Mesenteric fat pad (tissue), 1 donor: ENCODE data around the gene NCEH1. TPM values are rescaled to one million over a fixed set of nuclear protein-coding genes. Genes with fewer than 3 reads are reported as not detected.

ENCODE experiments used
- DNase-seq: peaks from one replicate; pipeline ENCODE4 v3.0.0-alpha.2; 2020; ENCODE audit warnings: low spot score
- total RNA-seq: library from RNA; stranded (reverse); fragmentation: NEBNext Ultra II Directional; extraction: Animal tissue kit (Norgen Biotek cat#: 25700); gene quantifications from one replicate; pipeline ENCODE4 v1.2.1, GENCODE V29; 2021
- donor health status: DM: yes; HTN: yes; CAD: no.

The NCEH1 gene
- total RNA-seq, 1 donor from 2014 or later: 17.8 TPM

DNA sequence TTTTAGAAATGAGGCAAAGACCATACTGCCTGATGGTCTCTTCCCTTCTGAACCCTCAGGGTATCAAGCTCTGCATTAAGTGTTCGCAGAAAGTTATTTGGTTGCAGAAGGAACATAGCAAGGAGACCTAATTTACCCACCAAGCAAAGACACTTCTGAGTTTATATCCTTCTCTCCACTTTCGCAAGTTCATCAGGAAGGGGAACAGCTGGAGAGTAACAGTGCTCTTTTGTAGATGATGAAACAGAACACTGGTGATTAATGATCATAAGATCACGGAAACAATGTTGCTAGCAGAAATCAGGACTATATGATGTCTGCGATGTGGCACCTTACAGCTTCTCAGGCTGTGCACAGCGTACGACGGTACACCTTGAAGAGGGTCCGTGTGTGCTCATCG lies 62.1 kb downstream of the NCEH1 start:
- no peak for DNase-seq

DNA sequence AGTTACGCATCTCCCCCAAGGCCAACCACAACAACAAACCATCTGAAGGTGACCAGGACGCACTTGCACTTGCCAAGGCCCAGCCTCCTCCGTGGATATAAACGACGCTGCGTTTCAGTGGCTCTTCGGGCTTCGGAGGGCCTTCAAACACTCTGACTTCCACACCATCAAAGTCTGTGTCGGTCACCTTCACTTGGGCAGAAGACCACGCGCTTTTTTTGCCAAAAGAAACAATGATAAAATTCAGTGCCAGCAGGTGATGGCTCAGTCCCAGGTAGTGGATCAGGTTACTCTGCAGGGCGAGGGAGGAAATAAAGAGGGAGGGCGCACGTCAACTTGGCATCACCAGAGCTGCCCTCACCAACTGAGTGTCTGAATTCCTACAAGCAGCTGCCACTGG lies 63.0 kb downstream of the NCEH1 start:
- no peak for DNase-seq

DNA sequence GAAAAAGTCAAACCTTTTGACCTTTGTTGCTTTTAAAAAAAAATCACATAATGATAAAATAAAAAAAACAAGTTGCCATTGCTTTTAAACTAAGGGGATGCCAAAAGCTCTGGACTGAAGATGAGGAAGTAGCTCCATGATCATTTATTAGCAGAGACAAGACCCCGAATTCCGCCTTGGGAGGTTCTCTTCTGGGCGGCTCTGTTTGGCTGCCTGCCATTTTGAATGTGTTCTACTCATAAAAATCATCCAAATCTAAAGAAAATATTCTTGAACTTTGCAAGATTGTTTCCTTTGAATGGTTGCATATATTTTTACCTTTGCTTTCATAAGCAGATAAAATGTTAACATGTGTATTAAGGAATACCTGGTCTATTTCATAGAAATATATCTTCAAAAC lies 63.8 kb downstream of the NCEH1 start:
- DNase-seq: no peak

DNA sequence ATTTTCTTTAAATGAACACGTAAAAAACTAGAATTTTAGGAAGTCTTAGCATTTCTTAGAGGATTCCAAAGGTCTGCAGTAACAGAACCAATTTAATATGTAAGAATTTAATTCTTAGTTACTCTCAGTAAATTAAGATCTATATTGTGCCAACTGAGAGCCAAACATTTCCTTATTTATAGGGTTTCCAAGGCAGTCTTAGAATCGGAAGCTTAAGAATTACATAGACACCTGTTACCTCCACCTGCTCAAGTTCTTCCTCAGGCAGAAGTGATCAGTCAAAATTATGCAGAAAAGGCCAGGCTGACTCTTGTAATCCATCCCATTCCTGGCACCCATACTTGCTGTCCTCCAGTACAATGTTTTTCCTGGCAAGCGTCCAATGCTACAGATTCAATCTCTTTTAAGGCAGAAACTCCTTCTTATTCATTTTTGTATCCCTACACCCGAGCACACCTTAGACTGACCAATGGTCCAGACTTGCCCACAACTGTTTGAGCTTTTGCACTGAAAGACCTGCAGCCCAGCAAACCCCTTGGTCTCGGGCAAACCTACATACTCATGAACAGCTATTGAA lies 64.3 kb downstream of the NCEH1 start:
- DNase-seq: no peak

DNA sequence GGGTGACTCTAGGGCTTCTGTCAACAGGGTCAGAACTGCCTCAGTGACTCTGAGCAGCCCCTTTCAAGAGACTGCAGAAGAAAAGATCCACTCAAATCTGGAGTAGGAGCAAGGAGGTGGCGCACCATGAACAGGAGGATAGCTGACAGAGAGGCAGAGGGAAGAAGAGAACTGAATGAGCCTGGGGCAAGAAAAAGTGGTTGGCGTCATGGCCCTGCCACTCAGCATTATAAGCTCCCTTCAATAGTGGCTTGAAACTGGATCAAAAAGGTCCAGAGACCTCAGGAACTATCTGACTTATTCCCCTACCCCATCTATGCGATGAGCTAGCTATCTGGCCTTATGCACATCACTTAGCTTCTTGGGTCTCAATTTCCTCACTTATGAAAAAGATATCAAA lies 66.6 kb downstream of the NCEH1 start:
- DNase-seq: no peak

DNA sequence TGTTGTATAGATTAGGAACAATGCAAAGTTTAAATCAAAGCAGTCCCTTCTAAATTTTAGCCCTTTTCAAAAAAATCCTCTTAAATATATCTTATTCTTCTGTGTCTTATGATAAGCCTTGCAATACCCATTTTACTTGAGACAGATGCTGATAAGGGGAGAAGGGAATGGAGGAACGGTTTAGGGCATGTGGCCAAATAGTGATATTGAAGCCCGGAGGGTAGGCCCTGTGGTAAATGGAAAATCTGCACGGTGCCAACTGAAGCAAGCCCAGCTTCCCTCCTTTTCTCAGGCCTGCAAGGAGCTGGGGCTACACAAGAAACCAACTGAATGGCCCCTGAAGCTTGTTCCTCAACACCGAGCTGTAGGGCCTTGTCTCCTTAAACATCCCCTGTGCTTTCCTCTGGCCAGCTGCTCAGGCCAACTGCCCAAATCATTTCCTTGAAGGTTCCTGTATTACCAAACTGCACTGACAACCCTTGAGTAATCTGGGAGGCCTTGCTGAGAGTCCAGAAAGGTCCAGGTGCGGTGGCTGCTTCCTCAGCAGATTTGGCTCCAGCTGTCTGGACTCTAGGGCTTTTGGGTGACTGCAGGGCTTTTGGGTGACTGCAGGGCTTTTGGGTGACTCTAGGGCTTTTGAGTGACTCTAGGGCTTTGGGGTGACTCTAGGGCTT lies 67.2 kb downstream of the NCEH1 start:
- DNase-seq: no peak

DNA sequence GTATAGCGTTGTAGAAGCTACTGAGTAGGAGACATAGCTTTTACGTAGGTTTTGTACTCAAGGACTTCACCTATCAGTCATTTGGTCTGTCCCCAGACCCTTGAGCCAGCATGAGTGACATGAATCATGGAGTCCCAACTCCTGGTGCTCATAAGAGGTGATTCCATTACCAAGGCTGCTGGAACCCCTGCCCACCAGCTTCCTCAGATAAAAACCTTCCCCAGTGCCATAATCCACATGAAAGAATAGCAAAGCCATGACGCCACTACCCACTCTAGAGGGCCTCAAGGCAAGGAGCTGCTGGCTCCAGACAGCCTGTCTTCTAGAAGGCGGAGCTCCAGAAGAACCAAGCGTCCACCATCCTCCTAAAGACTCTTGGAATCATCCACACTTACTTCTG lies 69.6 kb downstream of the NCEH1 start:
- DNase-seq: no peak

DNA sequence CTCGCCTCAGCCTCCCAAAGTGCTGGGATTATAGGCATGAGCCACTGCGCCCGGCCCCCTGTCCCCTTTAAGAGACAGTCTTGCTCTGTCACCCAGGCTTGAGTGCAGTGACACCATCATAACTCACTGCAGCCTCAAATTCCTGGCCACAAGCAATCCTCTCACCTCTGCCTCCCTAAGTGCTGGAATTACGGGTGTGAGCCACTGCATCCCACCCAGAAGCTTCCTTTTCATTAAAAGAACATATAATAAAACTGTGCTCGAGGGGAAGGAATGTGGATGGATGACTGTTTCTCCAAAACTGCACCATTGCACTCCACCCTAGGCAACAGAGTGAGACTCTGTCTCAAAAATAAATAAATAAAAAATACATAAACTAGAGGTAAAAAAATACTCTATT lies 70.1 kb downstream of the NCEH1 start:
- no peak for DNase-seq

DNA sequence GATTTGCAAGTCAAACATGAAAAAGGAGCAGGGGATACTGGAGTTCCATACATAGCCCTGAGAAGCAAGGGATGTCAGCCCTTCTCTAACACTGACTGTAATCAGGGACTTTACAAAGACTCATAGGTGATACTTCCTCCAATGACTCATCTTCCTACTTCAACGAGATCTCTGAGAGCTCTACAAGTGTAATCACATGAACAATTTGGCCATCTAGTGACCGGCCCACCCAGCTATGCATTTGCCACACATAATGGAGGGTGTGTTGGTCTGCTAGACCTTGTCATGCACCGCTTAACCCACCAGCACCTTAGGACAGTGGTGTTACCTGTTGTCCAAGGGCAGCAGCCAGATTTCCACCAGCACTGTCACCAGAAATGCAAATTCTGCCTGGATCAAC lies 75.3 kb downstream of the NCEH1 start:
- DNase-seq: no peak

DNA sequence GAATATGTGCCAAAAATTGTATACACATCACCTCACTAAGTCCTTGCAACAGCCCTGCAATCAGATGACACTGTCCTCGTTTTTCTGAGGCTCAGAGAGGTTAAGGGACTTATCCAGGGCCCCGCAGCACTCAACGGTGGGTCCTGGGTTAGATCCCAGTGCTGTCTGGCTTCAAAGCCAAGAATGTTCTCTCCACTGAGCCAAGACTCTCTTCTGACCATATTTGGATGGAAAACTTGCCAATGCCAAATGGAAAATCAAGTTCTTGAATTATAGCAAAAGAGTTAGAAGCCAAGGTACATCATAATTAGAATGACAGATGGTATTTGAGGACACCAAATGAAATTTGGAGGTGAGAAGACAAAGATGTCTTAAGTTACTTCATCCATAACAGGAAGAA lies 75.9 kb downstream of the NCEH1 start:
- DNase-seq: no peak

DNA sequence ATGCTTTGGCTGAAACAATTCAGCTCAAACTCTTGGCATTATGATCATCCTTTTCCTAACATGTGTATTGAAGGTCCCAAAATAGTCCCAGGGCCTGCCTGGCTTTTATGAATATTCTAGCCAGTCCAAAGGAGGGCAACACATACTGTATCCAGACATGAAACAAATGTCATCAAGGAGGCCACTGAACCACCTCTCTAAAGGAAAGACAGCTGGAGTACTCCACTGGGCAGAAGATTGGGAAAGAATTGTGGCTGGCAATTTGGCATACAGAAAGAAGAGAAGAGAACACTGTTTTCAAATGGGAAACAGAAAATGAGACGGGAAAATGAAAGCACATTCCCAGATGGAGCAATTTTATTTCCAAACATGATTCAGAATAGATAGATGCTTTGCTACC lies 80.6 kb downstream of the NCEH1 start:
- no peak for DNase-seq

DNA sequence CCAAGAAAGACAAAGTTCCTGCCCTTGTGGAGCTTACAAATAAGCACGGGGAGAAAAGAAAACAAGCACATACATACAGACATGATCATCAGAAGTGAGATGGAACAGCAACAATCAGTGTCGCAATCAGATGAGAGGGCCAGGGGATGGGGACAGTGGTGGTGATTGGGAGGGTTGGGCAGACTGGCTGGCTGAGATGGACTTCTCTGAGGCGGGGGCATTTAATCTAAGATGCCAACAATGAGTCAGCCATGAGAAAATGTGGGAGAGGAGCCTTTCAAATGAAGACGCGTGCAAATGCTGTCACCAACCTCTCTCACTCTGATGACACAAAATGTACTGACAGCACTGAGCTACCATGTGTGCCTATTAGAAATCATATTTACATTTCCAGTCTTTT lies 81.4 kb downstream of the NCEH1 start:
- DNase-seq: no peak

DNA sequence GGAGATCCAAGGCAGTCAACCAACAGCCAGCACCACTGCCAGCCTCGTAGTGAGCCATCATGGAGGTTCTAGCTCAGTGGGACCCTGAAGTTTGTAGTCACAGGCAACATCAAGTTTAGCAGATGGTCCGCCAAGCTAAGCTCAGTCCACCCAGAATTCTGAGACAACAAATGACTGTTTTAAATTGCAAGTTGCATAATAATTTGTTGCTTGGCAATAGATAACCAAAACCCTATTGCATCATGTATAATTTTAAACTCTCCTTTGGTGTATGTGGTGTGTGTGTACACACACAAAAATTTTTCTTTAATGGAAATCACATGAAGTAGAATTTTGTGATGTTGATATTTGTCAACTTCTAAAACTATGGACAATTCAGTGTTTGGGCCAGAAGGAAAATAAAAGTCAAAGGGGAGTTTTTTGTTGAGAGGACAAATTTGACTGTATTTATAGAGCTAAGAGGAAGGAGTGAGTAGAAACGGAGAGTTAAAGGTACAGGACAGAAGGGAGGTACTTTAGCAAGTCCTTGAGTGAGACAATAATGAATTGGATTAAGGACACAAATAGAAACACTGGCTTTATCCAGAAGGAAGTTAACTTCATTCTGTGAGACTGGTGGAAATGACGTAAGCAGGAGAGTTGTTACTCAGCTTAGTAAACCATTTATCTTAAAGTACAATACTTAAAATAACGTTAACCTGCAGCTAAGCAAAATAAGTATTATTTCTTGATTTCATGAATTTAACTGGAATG lies 83.6 kb downstream of the NCEH1 start:
- DNase-seq: no peak

DNA sequence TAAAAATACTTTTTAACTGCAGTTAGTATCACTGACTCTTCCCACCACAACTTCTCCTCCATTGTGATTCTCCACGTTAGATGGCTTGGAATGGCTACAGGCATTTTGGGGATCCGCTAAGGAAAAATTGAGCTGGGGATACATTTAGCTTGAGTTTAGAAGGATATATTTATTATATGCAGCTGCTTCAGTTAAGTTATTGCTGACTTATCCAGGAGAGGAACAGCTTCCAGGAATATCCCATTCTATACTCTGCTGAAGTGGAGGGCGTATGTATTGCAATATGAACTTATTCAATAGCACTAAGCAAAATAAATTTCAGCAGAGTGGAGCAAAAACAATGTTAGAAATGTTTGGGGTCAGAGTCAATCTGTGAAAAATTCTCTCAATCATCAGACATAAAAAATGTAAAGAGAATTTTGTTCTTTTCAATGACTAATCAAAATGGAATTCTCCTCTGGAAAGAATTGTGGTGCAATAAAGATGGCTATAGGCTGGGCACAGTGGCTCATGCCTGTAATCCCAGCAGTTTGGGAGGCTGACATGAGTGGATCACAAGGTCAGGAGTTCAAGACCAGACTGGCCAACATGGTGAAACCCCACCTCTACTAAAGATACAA lies 84.7 kb downstream of the NCEH1 start:
- no peak for DNase-seq

DNA sequence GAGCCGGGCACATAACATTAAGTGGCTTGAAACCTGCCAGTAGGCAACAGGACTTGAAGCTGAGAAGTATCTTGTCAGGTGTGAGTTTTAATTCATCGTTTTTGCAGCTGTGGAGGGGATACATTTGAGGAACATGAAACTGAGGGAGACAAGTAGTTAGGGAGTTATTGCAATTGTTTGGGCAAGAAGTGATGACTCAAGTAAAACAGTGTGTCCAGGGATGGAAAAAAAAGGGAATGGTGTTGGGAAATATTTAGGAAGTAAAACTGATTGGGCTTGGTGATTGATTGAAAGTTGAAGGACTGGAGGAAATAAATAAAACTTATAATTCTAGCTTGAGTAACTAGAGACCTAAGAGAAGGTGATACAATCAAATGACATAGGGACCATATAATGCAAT lies 85.5 kb downstream of the NCEH1 start:
- DNase-seq: no peak

DNA sequence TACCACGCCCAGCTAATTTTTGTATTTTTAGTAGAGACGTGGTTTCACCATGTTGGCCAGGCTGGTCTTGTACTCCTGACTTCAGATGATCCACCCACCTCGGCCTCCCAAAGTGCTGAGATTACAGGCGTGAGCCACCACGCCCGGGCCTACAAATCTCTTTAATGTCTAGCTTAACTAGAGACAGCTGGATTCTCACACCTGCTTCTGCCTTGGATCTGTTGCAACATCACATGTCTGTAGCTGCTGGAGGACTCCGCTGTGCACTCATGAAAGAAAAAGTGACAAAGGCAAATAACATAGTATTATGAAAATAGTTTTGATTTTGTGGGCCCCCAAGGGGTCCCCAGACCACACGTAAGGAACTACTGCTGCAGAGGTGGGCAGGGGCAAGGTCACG lies 85.9 kb downstream of the NCEH1 start:
- no peak for DNase-seq

DNA sequence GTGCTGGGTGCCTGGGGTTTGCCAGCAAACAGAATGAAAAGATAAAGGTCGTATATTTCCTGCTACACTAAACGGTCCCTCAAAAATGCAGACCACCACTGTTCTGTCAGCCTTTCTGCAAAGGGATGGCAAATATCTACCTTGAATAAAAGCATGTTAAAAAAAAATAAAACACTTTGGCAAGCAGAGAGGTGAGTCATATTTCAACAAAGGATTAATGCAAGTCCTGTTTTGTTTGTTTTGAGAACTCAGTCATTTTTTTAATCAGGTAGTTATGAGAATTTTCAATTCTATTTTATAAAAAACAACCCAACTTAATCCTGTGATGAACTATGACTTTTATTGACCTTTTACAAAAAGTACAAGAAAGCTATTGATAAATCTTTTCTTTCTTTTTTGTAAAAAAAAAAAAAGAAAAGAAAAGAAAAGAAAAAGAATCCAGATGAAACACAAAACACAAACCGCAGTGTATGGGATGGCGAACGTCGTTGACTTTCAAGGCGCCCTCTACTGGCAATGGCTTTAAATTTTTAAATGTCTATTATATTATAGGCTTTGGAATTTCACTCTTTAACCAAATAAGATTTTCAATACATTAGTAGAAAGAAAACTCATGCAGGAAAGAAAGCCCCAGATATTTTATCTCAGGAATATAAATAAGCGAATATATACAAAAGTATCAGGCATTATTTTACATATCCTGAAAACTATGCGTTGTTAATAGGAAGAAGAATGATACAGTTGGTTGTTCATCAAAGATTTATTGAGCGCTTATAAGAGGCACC lies 87.8 kb downstream of the NCEH1 start:
- no peak for DNase-seq

DNA sequence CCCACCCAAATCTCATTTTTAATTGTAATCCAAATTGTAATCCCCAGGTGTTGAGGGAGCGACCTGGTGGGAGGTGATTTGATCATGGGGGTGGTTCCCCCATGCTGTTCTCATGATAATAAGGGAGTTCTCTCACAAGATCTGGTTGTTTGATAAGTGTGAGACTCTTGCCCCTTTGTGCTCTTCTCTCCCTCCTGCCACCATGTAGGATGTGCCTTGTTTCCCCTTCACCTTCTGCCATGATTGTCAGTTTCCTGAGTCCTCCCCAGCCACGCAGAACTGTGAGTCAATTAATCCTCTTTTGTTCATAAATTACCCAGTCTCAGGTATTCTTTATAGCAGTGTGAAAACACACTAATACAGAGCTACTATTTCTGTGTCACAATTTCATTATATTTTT lies 88.7 kb downstream of the NCEH1 start:
- no peak for DNase-seq

DNA sequence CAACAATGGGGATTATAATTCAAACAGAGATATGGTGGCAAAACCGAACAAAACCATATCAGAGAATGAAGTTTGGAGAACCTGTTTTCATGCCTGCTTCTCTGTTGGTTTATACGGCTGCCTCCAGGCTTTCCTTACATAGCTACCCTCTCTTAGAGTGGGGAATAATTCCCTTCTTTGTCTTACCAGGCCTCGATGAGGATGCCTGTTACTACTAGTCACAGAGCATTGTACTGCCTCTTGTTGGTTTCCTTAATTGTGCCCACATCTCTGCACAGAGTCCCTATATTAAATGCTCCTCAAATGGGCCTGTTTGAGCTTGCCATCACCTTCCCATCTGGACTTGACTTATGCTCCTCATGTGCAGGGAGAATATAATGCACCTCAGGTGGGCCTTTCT lies 92.9 kb downstream of the NCEH1 start:
- no peak for DNase-seq

DNA sequence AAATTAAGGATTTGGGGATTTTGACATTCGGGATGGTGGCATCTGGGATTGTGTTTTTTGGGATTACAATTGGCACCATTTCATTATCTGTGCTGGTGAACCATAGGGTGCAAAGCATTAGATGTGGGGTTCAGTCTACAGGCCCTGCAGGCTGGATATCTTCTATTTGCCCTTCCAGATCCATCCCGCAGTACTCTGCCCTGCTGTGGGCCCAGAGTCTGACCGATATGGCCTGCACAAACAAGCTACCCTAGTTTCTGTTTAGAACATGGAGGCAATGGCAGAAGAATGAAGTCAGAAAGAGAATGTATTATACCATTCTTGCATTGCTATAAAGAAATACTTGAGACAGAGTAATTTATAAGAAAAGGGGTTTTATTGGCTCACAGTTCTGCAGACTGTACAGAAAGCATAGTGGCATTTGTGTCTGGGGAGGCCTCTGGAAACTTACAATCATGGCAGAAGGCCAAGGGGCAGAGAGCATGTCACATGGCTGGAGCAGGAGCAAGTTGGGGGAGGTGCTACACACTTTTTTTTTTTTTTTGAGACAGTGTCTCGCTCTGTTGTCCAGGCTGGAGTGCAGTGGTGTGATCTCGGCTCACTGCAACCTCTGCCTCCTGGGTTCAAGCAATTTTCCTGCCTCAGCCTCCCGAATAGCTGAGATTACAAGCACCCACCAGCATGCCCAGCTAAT lies 93.7 kb downstream of the NCEH1 start:
- DNase-seq: no peak

DNA sequence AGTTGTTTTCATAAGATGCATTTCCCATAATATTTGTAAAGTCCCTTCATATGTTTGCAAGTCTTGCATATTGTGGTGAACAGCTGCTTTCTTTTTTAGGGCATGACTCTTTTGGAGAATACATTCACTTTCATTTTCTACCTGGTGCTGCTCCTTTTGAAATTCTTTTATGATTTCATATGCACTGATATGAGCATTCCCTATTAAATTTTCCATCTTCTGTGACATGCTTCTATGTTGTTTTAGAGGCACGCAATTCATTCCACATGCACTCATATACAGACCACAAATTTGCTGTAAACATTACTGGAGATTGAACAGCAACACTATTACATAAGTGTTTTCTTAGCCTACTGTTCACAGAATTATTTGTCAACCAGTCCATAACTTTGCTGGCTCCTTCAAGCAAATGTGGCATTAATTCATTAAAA lies 94.8 kb downstream of the NCEH1 start:
- DNase-seq: no peak
